H9 (cell line): ENCODE results near the gene FAM89B. TPM values are rescaled to one million over a fixed set of nuclear protein-coding genes. Genes with fewer than 3 reads are reported as not detected.
A peak's percentile ranks its signal among the peaks of the same experiment; 100 is the strongest.

Experiments used
- DNase-seq: peaks from one replicate; pipeline ENCODE4 v3.0.0-alpha.2; 2017
- H2AFZ ChIP-seq: one replicate; pipeline ENCODE4 v1.6.1; 2013; ENCODE audit warnings: mild to moderate bottlenecking, low read length, control low read depth, moderate library complexity
- H2AK5ac ChIP-seq: 2 replicates; pipeline ENCODE4 v1.6.1; 2013; ENCODE audit warnings: low read length, control low read depth, mixed read lengths; ENCODE audit not compliant: insufficient read length
- H2BK120ac ChIP-seq: one replicate; pipeline ENCODE4 v1.6.1; 2013; ENCODE audit warnings: low read depth, mild to moderate bottlenecking, low read length, control low read depth, inconsistent platforms; ENCODE audit not compliant: poor library complexity, severe bottlenecking
- H2BK12ac ChIP-seq: 2 replicates; pipeline ENCODE4 v1.6.1; 2013; ENCODE audit warnings: low read length, control low read depth, mixed read lengths, low read depth; ENCODE audit not compliant: insufficient read length
- H2BK15ac ChIP-seq: 2 replicates; pipeline ENCODE4 v1.6.1; 2013; ENCODE audit warnings: low read depth, low read length, control low read depth
- H2BK20ac ChIP-seq: one replicate; pipeline ENCODE4 v1.6.1; 2013; ENCODE audit warnings: low read depth, mild to moderate bottlenecking, low read length, control low read depth, inconsistent platforms; ENCODE audit not compliant: poor library complexity, severe bottlenecking
- H2BK5ac ChIP-seq: 2 replicates; pipeline ENCODE4 v1.6.1; 2013; ENCODE audit warnings: low read length, control low read depth, mixed read lengths; ENCODE audit not compliant: insufficient read length
- H3K14ac ChIP-seq: 2 replicates; pipeline ENCODE4 v1.6.1; 2013; ENCODE audit warnings: low read length, control low read depth; ENCODE audit not compliant: insufficient read depth
- H3K18ac ChIP-seq: 2 replicates; pipeline ENCODE4 v1.6.1; 2013; ENCODE audit warnings: low read depth, mild to moderate bottlenecking, mixed read lengths, low read length, control low read depth; ENCODE audit not compliant: insufficient read length
- H3K23ac ChIP-seq: 2 replicates; pipeline ENCODE4 v1.6.1; 2013; ENCODE audit warnings: low read length, control low read depth, mixed read lengths, low read depth; ENCODE audit not compliant: insufficient read length
- H3K23me2 ChIP-seq: 2 replicates; pipeline ENCODE4 v1.6.1; 2013; ENCODE audit warnings: low read depth, mild to moderate bottlenecking, mixed read lengths, low read length, control low read depth; ENCODE audit not compliant: insufficient read length, poor library complexity, severe bottlenecking
- H3K27ac ChIP-seq: 2 replicates; pipeline ENCODE4 v1.5.1; 2013; ENCODE audit warnings: low read length, control low read depth, mixed read lengths, low read depth; ENCODE audit not compliant: insufficient read length
- H3K27me3 ChIP-seq: 2 replicates; pipeline ENCODE4 v1.6.1; 2013; ENCODE audit warnings: low read length, control low read depth, inconsistent platforms; ENCODE audit not compliant: insufficient read depth
- H3K4ac ChIP-seq: 2 replicates; pipeline ENCODE4 v1.6.1; 2013; ENCODE audit warnings: low read depth, mild to moderate bottlenecking, control low read depth, inconsistent platforms, low read length, moderate library complexity
- H3K4me1 ChIP-seq: 2 replicates; pipeline ENCODE4 v1.6.1; 2013; ENCODE audit warnings: low read length, control low read depth, inconsistent platforms; ENCODE audit not compliant: insufficient read depth
- H3K4me2 ChIP-seq: 2 replicates; pipeline ENCODE4 v1.6.1; 2013; ENCODE audit warnings: low read length, control low read depth, mixed read lengths; ENCODE audit not compliant: insufficient read length, insufficient read depth
- H3K56ac ChIP-seq: 2 replicates; pipeline ENCODE4 v1.6.1; 2013; ENCODE audit warnings: low read depth, mild to moderate bottlenecking, mixed read lengths, low read length, control low read depth; ENCODE audit not compliant: insufficient read length
- H3K79me1 ChIP-seq: 2 replicates; pipeline ENCODE4 v1.6.1; 2013; ENCODE audit warnings: low read depth, mild to moderate bottlenecking, moderate library complexity, low read length, control low read depth, inconsistent platforms; ENCODE audit not compliant: insufficient read depth, poor library complexity, severe bottlenecking
- H3K79me2 ChIP-seq: 2 replicates; pipeline ENCODE4 v1.6.1; 2013; ENCODE audit warnings: low read length, control low read depth, inconsistent platforms; ENCODE audit not compliant: insufficient read depth
- H3K9ac ChIP-seq: 2 replicates; pipeline ENCODE4 v1.6.1; 2013; ENCODE audit warnings: low read length, control low read depth, mixed read lengths; ENCODE audit not compliant: insufficient read length; ENCODE audit errors: extremely low read depth
- H3K9me3 ChIP-seq: one replicate; pipeline ENCODE4 v1.6.1; 2013; ENCODE audit warnings: low read depth, low read length, inconsistent platforms; ENCODE audit not compliant: control insufficient read depth
- H3T11ph ChIP-seq: one replicate; pipeline ENCODE4 v1.6.1; 2013; ENCODE audit warnings: mild to moderate bottlenecking, low read length, control low read depth, inconsistent platforms
- H4K20me1 ChIP-seq: one replicate; pipeline ENCODE4 v1.6.1; 2013; ENCODE audit not compliant: control insufficient read depth, insufficient read length, insufficient read depth
- H4K5ac ChIP-seq: 2 replicates; pipeline ENCODE4 v1.6.1; 2013; ENCODE audit warnings: low read depth, mild to moderate bottlenecking, mixed read lengths, low read length, control low read depth; ENCODE audit not compliant: insufficient read length
- H4K8ac ChIP-seq: replicated peaks from 2 replicates; pipeline ENCODE4 v1.6.1; 2013; ENCODE audit warnings: low read length, control low read depth, mixed read lengths, low read depth; ENCODE audit not compliant: insufficient read length
- H4K91ac ChIP-seq: 2 replicates; pipeline ENCODE4 v1.6.1; 2013; ENCODE audit warnings: low read depth, mild to moderate bottlenecking, moderate library complexity, mixed read lengths, low read length, control low read depth; ENCODE audit not compliant: insufficient read length
- H3K27ac Mint-ChIP-seq, 3 experiments: 2 replicates in 2 of 3; 3 replicates in 1 of 3; pipeline ENCODE4 v1.8.0; 2020 to 2021; ENCODE audit warnings: mixed read lengths in 3 of 3, mild to moderate bottlenecking in 1 of 3, moderate library complexity in 1 of 3
- H3K27me3 Mint-ChIP-seq: 2 replicates; pipeline ENCODE4 v1.8.0; 2021; ENCODE audit warnings: low read depth, mild to moderate bottlenecking, moderate library complexity, mixed read lengths
- H3K36me3 Mint-ChIP-seq, 3 experiments: 2 replicates in 2 of 3; 3 replicates in 1 of 3; pipeline ENCODE4 v1.8.0; 2020 to 2021; ENCODE audit warnings: low read depth in 3 of 3, mixed read lengths in 3 of 3; ENCODE audit not compliant: insufficient read depth in 1 of 3
- H3K4me1 Mint-ChIP-seq, 2 experiments: 2 replicates each; pipeline ENCODE4 v1.8.0; 2020; ENCODE audit warnings: mixed read lengths in 2 of 2
- H3K4me3 Mint-ChIP-seq, 2 experiments: 2 replicates in 1 of 2; 3 replicates in 1 of 2; pipeline ENCODE4 v1.8.0; 2020 to 2021; ENCODE audit warnings: mild to moderate bottlenecking in 2 of 2, mixed read lengths in 2 of 2, moderate library complexity in 1 of 2
- H3K9me3 Mint-ChIP-seq, 2 experiments: 2 replicates in 1 of 2; 3 replicates in 1 of 2; pipeline ENCODE4 v1.8.0; 2020; ENCODE audit warnings: mild to moderate bottlenecking in 2 of 2, mixed read lengths in 2 of 2, moderate library complexity in 1 of 2
- WGBS: extraction: QIAGEN DNeasy Blood & Tissue Kit; methylation state at CpG from one replicate; pipeline ENCODE4 v1.1.7; 2013; ENCODE audit warnings: missing lambda C conversion rate, low lambda C conversion rate, mixed read lengths; ENCODE audit not compliant: insufficient read length; ENCODE audit errors: extremely low coverage; 5-methylcytosine and 5-hydroxymethylcytosine counted together
- total RNA-seq: library from RNA; stranded (reverse); gene quantifications from 2 replicates; pipeline ENCODE4 v1.2.1, GENCODE V29; 2021
- TF ChIP-seq, protein P1 (sequence below): fragments of 200-600 bp; sonication (generic); conservative IDR thresholded peaks from 3 replicates; pipeline ENCODE4 v1.8.0; 2021; ENCODE audit warnings: antibody characterized with exemption, mild to moderate bottlenecking

Gene FAM89B
- total RNA-seq, 1 experiment from 2014 or later: 21.7 TPM

- Histone ChIP-seq H2BK12ac (no peak overlapping the region), H2AK5ac (no peak overlapping the region), H4K8ac (no peak overlapping the region), H3K9ac (no peak overlapping the region), H4K91ac (no peak overlapping the region), H2BK20ac (no peak overlapping the region), H2BK15ac (no peak overlapping the region), H2BK120ac (no peak overlapping the region), H3K4me2 (peak overlapping the region; percentile 60), H2AFZ (no peak overlapping the region), H3K23me2 (peaks cover 23% of the 10 kb centered on the region), H3K56ac (no peak overlapping the region), H3K27ac (no peak overlapping the region), H3K14ac (no peak overlapping the region), H4K20me1 (no peaks in the 10 kb centered on the region), H3K23ac (no peak overlapping the region), H2BK5ac (no peak overlapping the region), H3K27me3 (peaks cover 8% of the 10 kb centered on the region; the same call in 1 of the 2 replicates), H3K79me1 (peaks cover 4% of the 10 kb centered on the region), H4K5ac (no peak overlapping the region), H3K18ac (no peak overlapping the region), H3K4ac (no peak overlapping the region), H3K9me3 (no peaks in the 10 kb centered on the region), H3T11ph (no peak overlapping the region), H3K4me1 (no peaks in the 10 kb centered on the region; the same call in 1 of the 2 replicates), H3K79me2 (no peaks in the 10 kb centered on the region; the same call in 1 of the 2 replicates)
- no CpG with 5 or more reads among the region's 67 CpGs for WGBS
- Mint-ChIP-seq H3K4me1 (peaks cover 32 to 54% of the 10 kb centered on the region in 2 experiments), H3K27me3 (peaks cover 31% of the 10 kb centered on the region), H3K4me3 (peak overlapping the region; percentile 63 to 86), H3K27ac (peak overlapping the region in 1 of 3 experiments; percentile 86; a peak in 1 of 7 replicates), H3K36me3 (peaks cover 3 to 7% (median 6%) of the 10 kb centered on the region in 3 experiments; a peak in 4 of 7 replicates), H3K9me3 (no peaks in the 10 kb centered on the region)
- TF ChIP-seq, protein P1, sequence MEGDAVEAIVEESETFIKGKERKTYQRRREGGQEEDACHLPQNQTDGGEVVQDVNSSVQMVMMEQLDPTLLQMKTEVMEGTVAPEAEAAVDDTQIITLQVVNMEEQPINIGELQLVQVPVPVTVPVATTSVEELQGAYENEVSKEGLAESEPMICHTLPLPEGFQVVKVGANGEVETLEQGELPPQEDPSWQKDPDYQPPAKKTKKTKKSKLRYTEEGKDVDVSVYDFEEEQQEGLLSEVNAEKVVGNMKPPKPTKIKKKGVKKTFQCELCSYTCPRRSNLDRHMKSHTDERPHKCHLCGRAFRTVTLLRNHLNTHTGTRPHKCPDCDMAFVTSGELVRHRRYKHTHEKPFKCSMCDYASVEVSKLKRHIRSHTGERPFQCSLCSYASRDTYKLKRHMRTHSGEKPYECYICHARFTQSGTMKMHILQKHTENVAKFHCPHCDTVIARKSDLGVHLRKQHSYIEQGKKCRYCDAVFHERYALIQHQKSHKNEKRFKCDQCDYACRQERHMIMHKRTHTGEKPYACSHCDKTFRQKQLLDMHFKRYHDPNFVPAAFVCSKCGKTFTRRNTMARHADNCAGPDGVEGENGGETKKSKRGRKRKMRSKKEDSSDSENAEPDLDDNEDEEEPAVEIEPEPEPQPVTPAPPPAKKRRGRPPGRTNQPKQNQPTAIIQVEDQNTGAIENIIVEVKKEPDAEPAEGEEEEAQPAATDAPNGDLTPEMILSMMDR: peak; percentile 99
- DNase-seq: peak; percentile 95
Observed at GRCh38 chr11:65574109-65574810, 1.9 kb downstream of the FAM89B start.
